ENCODE measurements around the gene SPATA24. TPM values are rescaled to one million over a fixed set of nuclear protein-coding genes. Genes with fewer than 3 reads are reported as not detected.
A peak's percentile ranks its signal among the peaks of the same experiment; 100 is the strongest.
"Not testable (repeated sequence)": the region's sequence is repeated elsewhere in the genome, so short reads cannot be mapped to it uniquely, and the experiment has no call there.

SPATA24 gene
- total and polyA plus RNA-seq, 3 experiments from 2014 or later: 3.6 to 4.2 (median 3.9) TPM

DNA sequence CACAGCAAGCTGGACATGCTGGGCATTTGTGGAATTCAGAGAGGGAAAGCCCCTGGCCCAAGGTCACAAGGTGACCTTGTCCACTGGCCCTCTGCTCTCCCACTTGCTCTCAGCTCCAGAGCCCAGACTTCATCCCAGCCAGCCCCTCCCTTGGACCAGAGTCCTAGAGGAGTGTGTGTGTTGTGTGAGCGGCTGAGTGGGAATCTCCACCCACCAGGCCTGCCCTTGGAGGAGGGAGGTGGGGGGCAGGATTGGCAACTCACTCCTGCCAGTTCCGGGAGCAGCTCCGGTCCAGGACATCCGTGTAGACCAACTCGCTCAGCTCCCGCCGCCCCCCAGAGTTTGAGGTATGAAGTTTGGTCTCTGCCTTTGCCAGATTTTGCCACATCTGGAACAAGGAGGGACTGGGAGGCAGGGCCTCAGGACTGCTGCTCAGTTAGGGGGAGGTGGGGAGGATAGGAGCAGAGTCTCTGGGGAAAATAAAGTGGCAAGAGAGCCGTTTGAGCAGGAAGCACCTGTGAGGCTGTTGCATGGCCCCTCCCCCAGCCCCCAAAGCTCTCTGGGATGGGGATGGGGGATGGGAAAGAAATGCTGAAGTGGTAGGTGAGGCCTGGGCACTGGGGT is 15.6 kb downstream of the SPATA24 start:
- Histone ChIP-seq H3K27me3 (ENCODE audit: insufficient read depth, low read length, poor library complexity, severe bottlenecking) (no peaks in the 10 kb centered on the region), H3K27ac (ENCODE audit: low read depth, low read length) (no peak overlapping the region), H3K36me3 (ENCODE audit: insufficient read depth, low read length) (no peaks in the 10 kb centered on the region), H3K4me3 (ENCODE audit: low read length) (no peak overlapping the region), H3K4me1 (ENCODE audit: insufficient read depth, low read length) (peaks cover 53% of the 10 kb centered on the region), H3K9me3 (ENCODE audit: low read length) (no peaks in the 10 kb centered on the region)
- Mint-ChIP-seq H3K27me3 (peaks cover 0 to 5% of the 10 kb centered on the region in 2 donors), H3K27ac (peak overlapping the region in 3 of 8 donors; percentile 29 to 68 (median 29)), H3K9me3 (no peaks in the 10 kb centered on the region), H3K36me3 (peaks cover 0 to 2% (median 0%) of the 10 kb centered on the region in 3 donors), H3K4me1 (peaks cover 48 to 84% (median 59%) of the 10 kb centered on the region in 3 donors), H3K4me3 (peak overlapping the region in 1 of 7 donors; percentile 9)
- ChIA-PET CTCF (interaction anchor here (4.2 kb wide), 1 partner anchor 47 kb away, joined by 21 read pairs; the partner anchor contains the start of gene PAIP2), POLR2A (no interaction called here)
- no peak for DNase-seq

DNA sequence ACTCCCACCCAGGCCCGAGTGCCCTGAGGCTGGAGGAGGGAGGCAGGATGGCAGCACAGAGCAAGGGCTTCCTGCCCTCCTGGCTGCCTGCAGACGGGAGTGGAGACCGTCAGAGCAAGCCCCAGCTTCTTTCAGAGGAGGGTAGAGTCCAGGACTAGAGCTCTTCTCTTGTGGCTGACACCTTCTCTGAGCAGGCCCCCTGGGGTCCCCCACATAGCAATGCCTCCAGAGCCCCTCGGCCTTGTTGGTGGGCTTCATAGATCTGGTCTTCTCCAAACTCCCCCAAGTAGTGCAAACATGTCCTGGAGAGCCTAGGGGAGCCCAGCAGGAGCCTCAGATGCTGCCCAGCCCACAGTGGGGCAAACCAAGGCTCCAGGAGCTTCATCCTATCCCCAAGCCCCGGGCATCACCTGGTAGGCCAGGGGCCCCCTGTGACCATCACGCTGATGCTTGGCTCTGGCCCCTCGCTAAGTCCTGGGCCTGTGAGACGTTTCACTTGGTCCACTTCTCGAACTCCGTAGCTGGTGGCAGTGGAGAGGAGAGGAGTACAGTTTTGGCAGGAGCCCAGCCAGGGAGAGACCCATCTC is 16.2 kb downstream of the SPATA24 start:
- Histone ChIP-seq H3K9me3 (ENCODE audit: low read length) (no peaks in the 10 kb centered on the region), H3K4me1 (ENCODE audit: insufficient read depth, low read length) (peaks cover 51% of the 10 kb centered on the region), H3K4me3 (ENCODE audit: low read length) (no peak overlapping the region), H3K27me3 (ENCODE audit: insufficient read depth, low read length, poor library complexity, severe bottlenecking) (no peaks in the 10 kb centered on the region), H3K27ac (ENCODE audit: low read depth, low read length) (no peak overlapping the region), H3K36me3 (ENCODE audit: insufficient read depth, low read length) (no peaks in the 10 kb centered on the region)
- Mint-ChIP-seq H3K36me3 (peaks cover 0 to 1% (median 0%) of the 10 kb centered on the region in 3 donors), H3K27ac (peak overlapping the region in 2 of 8 donors; percentile 29 to 54), H3K4me1 (peaks cover 48 to 79% (median 56%) of the 10 kb centered on the region in 3 donors), H3K9me3 (no peaks in the 10 kb centered on the region), H3K27me3 (peaks cover 0 to 5% of the 10 kb centered on the region in 2 donors), H3K4me3 (peak overlapping the region in 1 of 7 donors; percentile 30)
- DNase-seq: no peak
- ChIA-PET POLR2A (no interaction called here), CTCF (no interaction called here)

DNA sequence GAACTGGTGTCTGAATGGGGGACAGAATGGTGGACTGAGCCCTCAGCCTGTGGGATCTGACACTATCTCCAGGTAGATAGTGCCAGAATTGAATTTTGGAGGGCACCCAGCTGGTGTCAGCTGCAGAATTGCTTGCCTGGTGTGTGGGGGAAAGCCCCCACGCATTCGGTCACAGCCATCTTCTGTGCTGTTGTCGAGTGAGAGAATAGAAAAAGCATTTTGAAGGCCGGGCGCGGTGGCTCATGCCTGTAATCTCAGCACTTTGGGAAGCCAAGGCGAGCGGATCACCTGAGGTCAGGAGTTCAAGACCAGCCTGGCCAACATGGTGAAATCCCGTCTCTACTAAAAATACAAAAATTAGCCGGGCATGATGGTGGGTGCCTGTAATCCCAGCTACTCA is 16.9 kb downstream of the SPATA24 start:
- not testable (repeated sequence) for H3K36me3 Mint-ChIP-seq; H3K36me3 ChIP-seq (ENCODE audit: insufficient read depth, low read length); H3K27ac ChIP-seq (ENCODE audit: low read depth, low read length); H3K27me3 ChIP-seq (ENCODE audit: insufficient read depth, low read length, poor library complexity, severe bottlenecking); H3K9me3 ChIP-seq (ENCODE audit: low read length); H3K27me3 Mint-ChIP-seq; H3K4me3 ChIP-seq (ENCODE audit: low read length); DNase-seq; H3K9me3 Mint-ChIP-seq
- ChIA-PET CTCF (interaction anchor here (1.1 kb wide), 1 partner anchor 130 kb away, joined by 3 read pairs; no protein-coding TSS in a partner anchor), POLR2A (interaction anchor here (0.6 to 0.7 kb wide), 2 partner anchors 13 to 29 kb away, joined by 3 to 4 read pairs; no protein-coding TSS in a partner anchor)
- H3K4me1 ChIP-seq (ENCODE audit: insufficient read depth, low read length): peaks cover 48% of the 10 kb centered on the region
- Mint-ChIP-seq H3K4me3 (peak overlapping the region in 1 of 7 donors; percentile 30), H3K27ac (peak overlapping the region in 5 of 8 donors; percentile 66 to 94 (median 93)), H3K4me1 (peaks cover 48 to 76% (median 56%) of the 10 kb centered on the region in 3 donors)

DNA sequence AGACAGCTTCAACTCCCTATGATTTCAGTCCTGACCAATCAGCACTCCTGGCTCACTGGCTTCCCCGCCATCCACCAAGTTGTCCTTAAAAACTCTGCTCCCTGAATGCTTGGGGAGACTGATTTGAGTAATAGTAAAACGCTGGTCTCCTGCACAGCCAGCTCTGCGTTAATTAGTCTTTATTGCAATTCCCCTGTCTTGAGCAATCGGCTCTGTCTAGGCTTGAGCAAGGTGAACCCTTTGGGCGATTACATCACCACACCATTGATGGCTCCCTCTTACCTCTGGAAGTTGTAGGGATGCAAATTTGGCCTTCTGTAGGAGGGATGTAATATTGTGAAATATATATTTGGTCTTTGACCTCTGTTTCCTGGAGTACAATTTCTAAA is 17.8 kb downstream of the SPATA24 start:
- ChIA-PET CTCF (interaction anchor here (1.1 kb wide), 1 partner anchor 131 kb away, joined by 3 read pairs; no protein-coding TSS in a partner anchor), POLR2A (interaction anchor here (0.6 to 1.1 kb wide), 2 partner anchors 44 to 824 kb away, joined by 3 read pairs; partner anchors contain the start of gene PAIP2)
- H3K4me3 Mint-ChIP-seq: peak overlapping the region in 6 of 7 donors; percentile 29 to 92 (median 86)
- no peaks in the 10 kb centered on the region for H3K9me3 Mint-ChIP-seq
- H3K4me3 ChIP-seq (ENCODE audit: low read length): no peak overlapping the region
- no peaks in the 10 kb centered on the region for H3K36me3 Mint-ChIP-seq
- H3K27me3 ChIP-seq (ENCODE audit: insufficient read depth, low read length, poor library complexity, severe bottlenecking): no peaks in the 10 kb centered on the region
- H3K27ac Mint-ChIP-seq: peak overlapping the region; percentile 84 to 95 (median 92)
- H3K36me3 ChIP-seq (ENCODE audit: insufficient read depth, low read length): no peaks in the 10 kb centered on the region
- peaks cover 40 to 67% (median 47%) of the 10 kb centered on the region in 3 donors for H3K4me1 Mint-ChIP-seq
- no peak for DNase-seq
- H3K9me3 ChIP-seq (ENCODE audit: low read length): no peaks in the 10 kb centered on the region
- H3K4me1 ChIP-seq (ENCODE audit: insufficient read depth, low read length): peaks cover 38% of the 10 kb centered on the region
- no peak overlapping the region for H3K27ac ChIP-seq (ENCODE audit: low read depth, low read length)
- H3K27me3 Mint-ChIP-seq: peaks cover 0 to 5% of the 10 kb centered on the region in 2 donors

DNA sequence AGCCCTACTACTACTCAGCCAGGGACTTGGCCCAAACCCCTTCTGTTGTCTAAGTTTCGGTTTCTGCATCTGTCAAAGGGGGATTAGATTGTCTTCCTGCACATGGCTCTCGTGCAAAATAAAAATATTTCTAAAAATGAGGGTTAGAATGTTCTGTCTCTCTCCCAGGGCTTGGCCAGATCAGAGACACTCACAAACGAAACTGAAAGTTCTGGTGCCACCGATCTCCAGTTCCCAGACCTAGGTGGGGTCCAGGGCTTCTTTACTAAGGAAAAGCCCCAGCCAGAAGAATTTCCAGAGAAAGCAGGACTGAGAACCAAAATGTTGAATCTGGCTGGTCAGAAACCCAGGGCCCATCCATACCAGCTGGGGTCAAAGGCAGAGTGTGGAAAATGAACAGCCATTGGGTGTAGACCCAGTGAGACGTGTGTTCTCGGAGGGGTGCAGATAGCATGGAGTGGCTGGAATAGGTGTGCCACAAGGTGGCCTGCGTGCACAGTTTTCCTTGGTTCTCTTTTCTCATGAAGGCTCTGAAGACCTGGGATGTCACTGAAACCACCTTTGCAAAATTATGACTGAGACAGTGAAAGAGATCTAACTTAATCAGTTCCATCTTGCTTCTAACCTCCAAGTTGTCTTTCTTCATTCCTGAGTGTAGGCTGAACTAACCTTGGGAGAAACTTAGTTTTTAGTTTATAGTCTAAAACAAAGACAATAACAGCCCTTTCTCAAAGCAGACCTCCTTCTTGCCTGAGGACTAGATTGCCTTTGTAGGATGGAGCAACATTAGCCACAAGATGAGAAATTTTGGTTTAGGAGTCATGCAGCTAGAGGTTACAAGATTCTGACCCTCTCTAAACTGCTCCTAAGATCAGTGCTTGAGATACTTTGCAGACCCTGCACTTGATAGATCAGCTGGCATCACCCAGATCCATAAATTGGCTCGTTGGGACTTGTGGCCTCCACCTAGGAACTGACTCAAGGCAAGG is 18.5 kb downstream of the SPATA24 start:
- Mint-ChIP-seq H3K4me3 (peak overlapping the region; percentile 82 to 92 (median 87)), H3K27me3 (peaks cover 0 to 5% of the 10 kb centered on the region in 2 donors), H3K4me1 (peaks cover 33 to 60% (median 40%) of the 10 kb centered on the region in 3 donors), H3K27ac (peak overlapping the region; percentile 90 to 98 (median 93)), H3K9me3 (no peaks in the 10 kb centered on the region), H3K36me3 (no peaks in the 10 kb centered on the region)
- peak overlapping the region; percentile 72 for H3K4me3 ChIP-seq (ENCODE audit: low read length)
- H3K27ac ChIP-seq (ENCODE audit: low read depth, low read length): peak overlapping the region; percentile 68
- H3K4me1 ChIP-seq (ENCODE audit: insufficient read depth, low read length): peaks cover 32% of the 10 kb centered on the region
- no peaks in the 10 kb centered on the region for H3K36me3 ChIP-seq (ENCODE audit: insufficient read depth, low read length)
- POLR2A ChIA-PET: interaction anchor here (0.6 to 1.1 kb wide), 2 partner anchors 44 to 823 kb away, joined by 3 read pairs; partner anchors contain the start of gene PAIP2
- H3K9me3 ChIP-seq (ENCODE audit: low read length): no peaks in the 10 kb centered on the region
- peak in 2 of 5 donors; percentile 24 to 29 for DNase-seq
- no peaks in the 10 kb centered on the region for H3K27me3 ChIP-seq (ENCODE audit: insufficient read depth, low read length, poor library complexity, severe bottlenecking)
- CTCF ChIA-PET: interaction anchor here (1.0 to 1.1 kb wide), 2 partner anchors 8 to 132 kb away, joined by 3 read pairs; no protein-coding TSS in a partner anchor

DNA sequence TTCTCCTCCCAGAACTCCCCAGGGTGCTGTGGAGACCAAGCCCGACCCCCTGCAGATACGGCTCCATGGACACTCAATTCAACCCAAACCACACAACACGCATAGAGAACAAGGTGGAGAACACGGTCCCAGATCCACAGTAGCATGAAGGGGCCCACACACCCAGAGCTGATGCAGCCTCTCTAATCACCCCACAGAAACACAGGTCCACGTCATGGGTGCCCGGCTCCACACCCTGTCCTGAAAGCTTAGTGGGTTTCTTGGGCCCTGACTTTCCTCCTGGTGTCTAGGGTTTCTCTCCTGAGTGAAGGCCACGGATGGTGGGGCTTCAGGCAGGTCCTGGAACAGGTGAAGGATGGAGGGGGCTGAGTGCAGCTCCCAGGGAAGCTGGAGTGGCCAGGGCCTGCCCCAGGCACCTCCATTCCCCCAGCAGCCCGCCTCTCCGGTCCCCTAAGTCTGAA is 19.3 kb downstream of the SPATA24 start:
- Histone ChIP-seq H3K36me3 (ENCODE audit: insufficient read depth, low read length) (no peaks in the 10 kb centered on the region), H3K27me3 (ENCODE audit: insufficient read depth, low read length, poor library complexity, severe bottlenecking) (no peaks in the 10 kb centered on the region), H3K9me3 (ENCODE audit: low read length) (no peaks in the 10 kb centered on the region), H3K4me1 (ENCODE audit: insufficient read depth, low read length) (peaks cover 24% of the 10 kb centered on the region), H3K27ac (ENCODE audit: low read depth, low read length) (peak overlapping the region; percentile 68), H3K4me3 (ENCODE audit: low read length) (peak overlapping the region; percentile 72)
- DNase-seq: no peak
- H3K36me3 Mint-ChIP-seq: no peaks in the 10 kb centered on the region
- no peaks in the 10 kb centered on the region for H3K9me3 Mint-ChIP-seq
- peak overlapping the region; percentile 82 to 92 (median 87) for H3K4me3 Mint-ChIP-seq
- H3K4me1 Mint-ChIP-seq: peaks cover 25 to 53% (median 33%) of the 10 kb centered on the region in 3 donors
- peaks cover 0 to under 1% of the 10 kb centered on the region in 2 donors for H3K27me3 Mint-ChIP-seq
- H3K27ac Mint-ChIP-seq: peak overlapping the region; percentile 90 to 98 (median 93)
- ChIA-PET POLR2A (interaction anchor here (0.6 kb wide), 2 partner anchors 56 to 791 kb away, joined by 3 read pairs; no protein-coding TSS in a partner anchor), CTCF (interaction anchor here (1.0 kb wide), 1 partner anchor 9 kb away, joined by 3 read pairs; no protein-coding TSS in a partner anchor)

DNA sequence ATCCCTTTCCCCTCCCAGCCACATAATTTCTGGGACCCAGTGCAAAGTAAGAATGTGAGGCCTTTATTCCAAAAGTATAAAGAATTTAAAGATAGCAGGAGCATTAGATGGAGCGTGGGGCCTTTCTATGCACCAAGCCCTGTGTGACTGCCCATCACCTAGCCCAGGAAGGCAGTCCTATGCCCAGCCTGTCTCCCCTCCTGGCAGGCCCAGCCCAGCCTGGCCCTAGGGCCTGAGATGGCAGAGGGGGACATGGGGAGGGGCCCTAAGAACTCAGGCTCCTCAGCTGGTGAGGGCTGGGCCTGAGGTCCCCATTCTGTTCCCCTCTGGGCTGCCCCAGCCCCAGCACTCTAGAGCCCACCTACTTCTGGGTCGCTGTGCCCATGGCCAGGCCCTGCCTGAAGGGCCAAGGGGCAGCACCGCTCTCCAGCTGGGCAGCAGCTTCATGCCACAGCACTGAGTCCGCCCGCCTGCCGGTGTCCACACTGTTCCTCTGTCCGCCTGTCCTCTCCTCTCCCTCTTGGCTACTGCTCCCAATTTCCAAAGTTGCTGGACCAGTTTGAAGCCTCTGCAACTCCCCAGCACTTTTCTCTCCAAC is 19.8 kb downstream of the SPATA24 start:
- no peaks in the 10 kb centered on the region for H3K27me3 ChIP-seq (ENCODE audit: insufficient read depth, low read length, poor library complexity, severe bottlenecking)
- no peaks in the 10 kb centered on the region for H3K36me3 ChIP-seq (ENCODE audit: insufficient read depth, low read length)
- POLR2A ChIA-PET: interaction anchor here (0.6 kb wide), 2 partner anchors 57 to 791 kb away, joined by 3 read pairs; no protein-coding TSS in a partner anchor
- H3K4me1 Mint-ChIP-seq: peaks cover 21 to 47% (median 27%) of the 10 kb centered on the region in 3 donors
- CTCF ChIA-PET: interaction anchor here (1.0 kb wide), 1 partner anchor 9 kb away, joined by 3 read pairs; no protein-coding TSS in a partner anchor
- H3K4me1 ChIP-seq (ENCODE audit: insufficient read depth, low read length): peaks cover 19% of the 10 kb centered on the region
- H3K27ac Mint-ChIP-seq: peak overlapping the region; percentile 90 to 98 (median 93)
- H3K9me3 Mint-ChIP-seq: no peaks in the 10 kb centered on the region
- H3K4me3 Mint-ChIP-seq: peak overlapping the region in 6 of 7 donors; percentile 82 to 92 (median 88)
- DNase-seq: no peak
- H3K27ac ChIP-seq (ENCODE audit: low read depth, low read length): peak overlapping the region; percentile 68
- no peaks in the 10 kb centered on the region for H3K36me3 Mint-ChIP-seq
- no peaks in the 10 kb centered on the region for H3K9me3 ChIP-seq (ENCODE audit: low read length)
- peak overlapping the region; percentile 72 for H3K4me3 ChIP-seq (ENCODE audit: low read length)
- no peaks in the 10 kb centered on the region for H3K27me3 Mint-ChIP-seq
